ENCODE data around the gene CRB1.
A peak's percentile ranks its signal among the peaks of the same experiment; 100 is the strongest.

Gene CRB1

GRCh38 chr1:197351821-197352440 is 83.9 kb downstream of the CRB1 start:
- no peak for DNase-seq

GRCh38 chr1:197355248-197355995 is 87.4 kb downstream of the CRB1 start:
- no peak for DNase-seq

- DNase-seq, result peak; percentile 56
Measured at GRCh38 chr1:197356723-197357533, 88.9 kb downstream of the CRB1 start.

GRCh38 chr1:197358959-197359358 is 90.9 kb downstream of the CRB1 start:
- no peak for DNase-seq

GRCh38 chr1:197360068-197360467 is 92.0 kb downstream of the CRB1 start:
- DNase-seq, result peak; percentile 7

DNA sequence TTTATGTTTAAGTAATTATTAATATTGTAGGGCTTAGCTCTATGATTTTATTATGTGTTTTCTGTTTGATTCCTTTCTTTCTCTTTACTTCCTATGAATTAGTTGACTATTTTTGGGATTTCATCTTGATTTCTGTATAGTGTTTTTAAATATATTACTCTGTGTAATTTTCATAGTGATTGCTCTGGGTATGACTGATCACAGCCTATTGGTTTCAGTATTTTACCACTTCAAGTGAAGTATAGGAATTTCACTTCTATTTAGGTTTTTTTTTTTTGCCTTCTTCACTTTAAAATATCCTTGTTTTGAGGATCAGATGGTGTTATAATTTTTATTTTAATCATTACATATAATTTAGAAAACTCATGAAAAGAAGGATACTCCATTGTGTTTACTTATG is 94.8 kb downstream of the CRB1 start:
- DNase-seq, result no peak

GRCh38 chr1:197363855-197364254 is 95.8 kb downstream of the CRB1 start:
- DNase-seq, result no peak

- no peak for DNase-seq
Measured at GRCh38 chr1:197366996-197367395, 98.9 kb downstream of the CRB1 start.

DNA sequence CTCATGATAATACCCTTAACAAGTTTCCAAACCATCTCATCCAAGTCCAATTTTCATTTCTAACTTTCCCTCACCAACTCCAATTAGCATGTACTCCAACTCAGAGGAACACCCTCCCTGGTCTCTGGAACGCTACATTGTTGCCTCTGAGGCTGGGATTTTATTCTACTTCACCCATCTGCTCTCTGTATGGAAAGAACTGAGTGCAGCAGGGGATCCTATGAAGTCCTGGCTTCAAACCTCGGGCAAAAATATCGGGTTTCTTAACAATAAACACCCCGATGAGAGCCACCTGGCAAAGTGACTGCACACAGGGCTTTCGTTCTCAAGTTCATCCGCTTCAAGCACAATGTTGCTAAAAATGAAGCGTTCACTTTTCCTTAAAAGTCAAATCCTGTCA is 99.6 kb downstream of the CRB1 start:
- no peak for DNase-seq

- DNase-seq, result no peak
Measured at GRCh38 chr1:197374428-197374827, 106.4 kb downstream of the CRB1 start.

- no peak for DNase-seq
Measured at GRCh38 chr1:197384471-197384870, 116.4 kb downstream of the CRB1 start.

- DNase-seq, result no peak
Measured at GRCh38 chr1:197388801-197389200, 120.7 kb downstream of the CRB1 start.

GRCh38 chr1:197390856-197391255 is 122.8 kb downstream of the CRB1 start:
- DNase-seq, result peak; percentile 41

- peak; percentile 3 for DNase-seq
Measured at GRCh38 chr1:197391303-197392226, 123.5 kb downstream of the CRB1 start.

GRCh38 chr1:197392541-197392940 is 124.5 kb downstream of the CRB1 start:
- peak; percentile 7 for DNase-seq

GRCh38 chr1:197393105-197393504 is 125.1 kb downstream of the CRB1 start:
- no peak for DNase-seq

DNA sequence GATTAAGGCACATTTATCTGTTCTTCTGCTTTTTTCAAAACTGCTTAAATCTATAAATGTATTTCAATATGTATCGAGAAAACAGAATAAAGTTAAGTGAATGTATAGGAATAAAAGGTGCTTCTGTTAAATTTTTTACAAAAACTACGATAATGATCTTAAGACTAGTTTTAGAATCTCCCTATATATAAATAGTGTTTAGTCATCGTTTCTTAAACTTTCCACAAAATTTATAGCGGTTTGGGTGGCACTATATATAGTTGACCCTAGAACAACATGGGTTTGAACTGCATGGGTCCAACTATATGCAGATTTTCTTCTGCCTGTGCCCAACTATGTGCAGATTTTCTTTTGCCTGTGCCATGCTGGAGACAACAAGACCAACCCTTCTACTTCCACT is 125.7 kb downstream of the CRB1 start:
- DNase-seq, result no peak

DNA sequence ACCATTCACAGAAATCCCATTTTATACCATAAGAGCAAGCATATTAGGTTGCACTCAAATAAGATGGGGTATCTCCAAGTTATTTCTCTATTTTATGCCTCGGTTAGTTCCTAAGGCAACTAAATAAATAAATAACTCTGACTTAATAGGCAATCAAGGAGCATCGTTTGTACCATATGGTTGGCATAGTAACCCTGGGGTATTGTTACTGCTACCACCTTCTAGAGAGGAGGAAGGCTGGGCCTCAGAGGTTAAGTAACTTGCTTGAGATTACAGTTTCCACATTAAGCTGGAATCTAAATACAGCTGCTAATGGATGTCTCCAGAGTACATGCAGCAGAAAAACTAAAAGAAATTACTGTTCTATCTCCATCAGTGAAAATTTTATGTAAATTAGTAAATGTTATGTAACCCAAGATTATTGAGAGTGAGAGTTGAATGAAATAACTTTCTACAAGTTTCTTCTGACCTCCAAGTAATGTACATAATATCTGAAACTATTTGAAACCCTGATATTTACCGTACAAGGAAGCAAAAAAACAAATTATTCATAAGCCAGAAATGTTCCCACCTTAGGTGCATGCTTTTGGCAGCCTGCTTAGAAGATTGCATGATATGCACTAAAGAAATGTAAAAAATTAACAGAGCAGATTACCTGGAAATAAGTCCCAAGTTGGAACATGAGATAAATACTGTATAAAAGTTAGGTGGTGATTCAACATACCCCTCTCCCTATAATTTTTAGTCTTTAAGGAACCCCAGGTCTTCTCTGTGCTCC is 127.0 kb downstream of the CRB1 start:
- DNase-seq, result no peak

GRCh38 chr1:197397895-197398294 is 129.8 kb downstream of the CRB1 start:
- DNase-seq, result no peak

- DNase-seq, result peak; percentile 50
Measured at GRCh38 chr1:197399755-197400521, 131.9 kb downstream of the CRB1 start.

GRCh38 chr1:197400522-197400902 is 132.5 kb downstream of the CRB1 start:
- no peak for DNase-seq

Data from fibroblast of skin of right quadriceps (primary cell).